T-helper 2 cell treated with Interferon-gamma antibody and Interleukin-4, amounts not matched to agents 5 μg/mL and 100 μg/mL, for 36 hours (primary cell): Measurements from ENCODE around the gene KLC1.
"Not testable (repeated sequence)": the region's sequence is repeated elsewhere in the genome, so short reads cannot be mapped to it uniquely, and the experiment has no call there.

Source experiments
- DNase-seq: peaks from one replicate; pipeline ENCODE4 v3.0.0; 2021; ENCODE audit warnings: low spot score
- H3K27ac Mint-ChIP-seq: one replicate; pipeline ENCODE4 v1.8.0; 2021; ENCODE audit warnings: mild to moderate bottlenecking, mixed read lengths
- H3K27me3 Mint-ChIP-seq: one replicate; pipeline ENCODE4 v1.8.0; 2021; ENCODE audit warnings: low read depth, mixed read lengths
- H3K36me3 Mint-ChIP-seq: one replicate; pipeline ENCODE4 v1.8.0; 2021; ENCODE audit warnings: low read depth, mixed read lengths
- H3K4me1 Mint-ChIP-seq: one replicate; pipeline ENCODE4 v1.8.0; 2021; ENCODE audit warnings: low read depth, mixed read lengths
- H3K4me3 Mint-ChIP-seq: one replicate; pipeline ENCODE4 v1.8.0; 2022; ENCODE audit warnings: mild to moderate bottlenecking, moderate library complexity, mixed read lengths
- H3K9me3 Mint-ChIP-seq: one replicate; pipeline ENCODE4 v1.8.0; 2021; ENCODE audit warnings: mixed read lengths

Gene KLC1

GRCh38 chr14:103628684-103629502, at the start of gene KLC1:
TSS of gene KLC1 (plus strand) at chr14:103629211. CDS start at chr14:103654565, 25,354 bp downstream.
- Mint-ChIP-seq H3K27me3 (no peaks in the 10 kb centered on the region), H3K9me3 (no peaks in the 10 kb centered on the region), H3K27ac (peak within 1 kb of the TSS; percentile 90), H3K4me1 (peaks cover 28% of the 10 kb centered on the region), H3K4me3 (peak within 1 kb of the TSS; percentile 85), H3K36me3 (peaks cover 10% of the 10 kb centered on the region)
- DNase-seq = peak; percentile 80

- DNase-seq = no peak
- no peak overlapping the region for H3K27ac Mint-ChIP-seq
- H3K9me3 Mint-ChIP-seq = no peaks in the 10 kb centered on the region
- no peaks in the 10 kb centered on the region for H3K4me1 Mint-ChIP-seq
- peaks cover 2% of the 10 kb centered on the region for H3K36me3 Mint-ChIP-seq
- H3K27me3 Mint-ChIP-seq = no peaks in the 10 kb centered on the region
- no peak overlapping the region for H3K4me3 Mint-ChIP-seq
Observed at GRCh38 chr14:103581206-103581605, 47.8 kb upstream of the KLC1 start.

GRCh38 chr14:103581954-103582703, 46.9 kb upstream of the KLC1 start:
- Mint-ChIP-seq H3K27ac (no peak overlapping the region), H3K9me3 (no peaks in the 10 kb centered on the region), H3K4me1 (no peaks in the 10 kb centered on the region), H3K27me3 (no peaks in the 10 kb centered on the region), H3K4me3 (no peak overlapping the region), H3K36me3 (peaks cover 2% of the 10 kb centered on the region)
- no peak for DNase-seq

- peaks cover 6% of the 10 kb centered on the region for H3K36me3 Mint-ChIP-seq
Observed at GRCh38 chr14:103584326-103584915, 44.6 kb upstream of the KLC1 start.

GRCh38 chr14:103593577-103593976, 35.4 kb upstream of the KLC1 start:
- H3K27me3 Mint-ChIP-seq = no peaks in the 10 kb centered on the region
- H3K9me3 Mint-ChIP-seq = no peaks in the 10 kb centered on the region
- H3K4me3 Mint-ChIP-seq = no peak overlapping the region
- peaks cover 3% of the 10 kb centered on the region for H3K36me3 Mint-ChIP-seq
- H3K27ac Mint-ChIP-seq = no peak overlapping the region
- peaks cover 3% of the 10 kb centered on the region for H3K4me1 Mint-ChIP-seq
- no peak for DNase-seq

More at GRCh38 chr14:103584326-103584915, 44.6 kb upstream of the KLC1 start:
- H3K27me3 Mint-ChIP-seq = no peaks in the 10 kb centered on the region
- no peak overlapping the region for H3K4me3 Mint-ChIP-seq
- no peaks in the 10 kb centered on the region for H3K9me3 Mint-ChIP-seq
- H3K4me1 Mint-ChIP-seq = no peaks in the 10 kb centered on the region
- H3K27ac Mint-ChIP-seq = no peak overlapping the region
- no peak for DNase-seq

- Mint-ChIP-seq H3K36me3 (peaks cover 1% of the 10 kb centered on the region), H3K4me3 (no peak overlapping the region), H3K4me1 (peaks cover 3% of the 10 kb centered on the region), H3K27me3 (no peaks in the 10 kb centered on the region), H3K27ac (no peak overlapping the region), H3K9me3 (no peaks in the 10 kb centered on the region)
- no peak for DNase-seq
Observed at GRCh38 chr14:103594265-103594664, 34.7 kb upstream of the KLC1 start.

GRCh38 chr14:103597623-103598377, 31.2 kb upstream of the KLC1 start:
- no peak overlapping the region for H3K27ac Mint-ChIP-seq

GRCh38 chr14:103600503-103600902, 28.5 kb upstream of the KLC1 start:
- Mint-ChIP-seq H3K4me3 (no peak overlapping the region), H3K27me3 (peaks cover 2% of the 10 kb centered on the region), H3K27ac (no peak overlapping the region), H3K36me3 (no peaks in the 10 kb centered on the region), H3K4me1 (peaks cover 2% of the 10 kb centered on the region), H3K9me3 (no peaks in the 10 kb centered on the region)
- no peak for DNase-seq

More at GRCh38 chr14:103597623-103598377, 31.2 kb upstream of the KLC1 start:
- DNase-seq = no peak
- Mint-ChIP-seq H3K9me3 (no peaks in the 10 kb centered on the region), H3K4me3 (no peak overlapping the region), H3K4me1 (peaks cover 3% of the 10 kb centered on the region), H3K36me3 (no peaks in the 10 kb centered on the region), H3K27me3 (no peaks in the 10 kb centered on the region)

- no peak overlapping the region for H3K4me3 Mint-ChIP-seq
- H3K9me3 Mint-ChIP-seq = no peaks in the 10 kb centered on the region
- H3K4me1 Mint-ChIP-seq = peaks cover 20% of the 10 kb centered on the region
- no peak for DNase-seq
- no peak overlapping the region for H3K27ac Mint-ChIP-seq
- peaks cover 26% of the 10 kb centered on the region for H3K27me3 Mint-ChIP-seq
- no peaks in the 10 kb centered on the region for H3K36me3 Mint-ChIP-seq
Observed at GRCh38 chr14:103604620-103605019, 24.4 kb upstream of the KLC1 start.

- Mint-ChIP-seq H3K4me1 (peaks cover 20% of the 10 kb centered on the region), H3K4me3 (peak overlapping the region; percentile 80), H3K27ac (peak overlapping the region; percentile 18), H3K36me3 (peaks cover 5% of the 10 kb centered on the region), H3K27me3 (peaks cover 26% of the 10 kb centered on the region), H3K9me3 (peaks cover 13% of the 10 kb centered on the region)
- DNase-seq = peak; percentile 69
Observed at GRCh38 chr14:103606963-103607668, 21.9 kb upstream of the KLC1 start.

GRCh38 chr14:103607822-103608221, 21.2 kb upstream of the KLC1 start:
- Mint-ChIP-seq H3K27me3 (peaks cover 26% of the 10 kb centered on the region), H3K27ac (no peak overlapping the region), H3K4me1 (peaks cover 20% of the 10 kb centered on the region), H3K9me3 (peaks cover 13% of the 10 kb centered on the region), H3K36me3 (peaks cover 5% of the 10 kb centered on the region), H3K4me3 (peak overlapping the region; percentile 80)
- no peak for DNase-seq

GRCh38 chr14:103609081-103609480, 19.9 kb upstream of the KLC1 start:
- peaks cover 20% of the 10 kb centered on the region for H3K4me1 Mint-ChIP-seq
- not testable (repeated sequence) for DNase-seq, H3K4me3 Mint-ChIP-seq, H3K27ac Mint-ChIP-seq, H3K36me3 Mint-ChIP-seq
- peaks cover 13% of the 10 kb centered on the region for H3K9me3 Mint-ChIP-seq
- peaks cover 26% of the 10 kb centered on the region for H3K27me3 Mint-ChIP-seq

- DNase-seq = no peak
Observed at GRCh38 chr14:103611215-103611614, 17.8 kb upstream of the KLC1 start.

More at GRCh38 chr14:103611215-103611614, 17.8 kb upstream of the KLC1 start:
- Mint-ChIP-seq H3K36me3 (peaks cover 5% of the 10 kb centered on the region), H3K9me3 (peaks cover 13% of the 10 kb centered on the region), H3K4me3 (no peak overlapping the region), H3K27me3 (peaks cover 24% of the 10 kb centered on the region), H3K4me1 (peaks cover 18% of the 10 kb centered on the region), H3K27ac (no peak overlapping the region)
